Activated T-cell treated with anti-CD3 and anti-CD28 coated beads for 24 hours (primary cell): Measurements from ENCODE around the gene ACTL8.

Experiments
- DNase-seq: peaks from one replicate; pipeline ENCODE4 v3.0.0-alpha.2; 2020; ENCODE audit warnings: low read depth

ACTL8 gene

GRCh38 chr1:17875882-17876280 is 120.7 kb downstream of the ACTL8 start:
- DNase-seq, result no peak
